K562 (cell line): ENCODE results near the gene SYNPO2.

ENCODE experiments used
- E2F3 ChIP-seq: fragments of 250-450 bp; sonication (Bioruptor Pico); IDR thresholded peaks from 2 replicates; pipeline ENCODE4 v1.4.0; 2020; ENCODE audit warnings: mild to moderate bottlenecking
- IRF9 ChIP-seq: fragments of 450-650 bp; IDR thresholded peaks from 2 replicates; pipeline ENCODE4 v1.6.1; 2016; ENCODE audit warnings: missing biosample characterization, missing genetic modification characterization
- POLR2A ChIP-seq: fragments of 450-650 bp; conservative IDR thresholded peaks from 2 replicates; pipeline ENCODE4 v1.6.1; 2016
- POLR2AphosphoS2 ChIP-seq: IDR thresholded peaks from 2 replicates; pipeline ENCODE4 v1.6.1; 2012; ENCODE audit warnings: low read length, improper control_type of control experiment
- POLR2AphosphoS5 ChIP-seq: IDR thresholded peaks from 2 replicates; pipeline ENCODE4 v1.6.1; 2011; ENCODE audit warnings: mild to moderate bottlenecking, low read depth, low read length, moderate library complexity; ENCODE audit not compliant: control insufficient read depth, insufficient read depth
- PTTG1 ChIP-seq: fragments of 450-650 bp; IDR thresholded peaks from 2 replicates; pipeline ENCODE4 v1.6.1; 2016; ENCODE audit warnings: low read depth, mild to moderate bottlenecking, missing genetic modification characterization, missing compliant biosample characterization
- RCOR1 ChIP-seq, 2 experiments: IDR thresholded peaks; 2 replicates each; pipeline ENCODE4 v1.6.1; 2012; ENCODE audit warnings: low read depth in 2 of 2, low read length in 2 of 2, borderline replicate concordance in 1 of 2, improper control_type of control experiment in 1 of 2
- REST ChIP-seq, 2 experiments: fragments of 450-650 bp; formaldehyde crosslinking in 1 of 2; IDR thresholded peaks; 2 replicates each; pipeline versions ENCODE4 v1.4.0 to v1.6.1; 2014 to 2020; ENCODE audit warnings: mild to moderate bottlenecking in 2 of 2, borderline replicate concordance in 1 of 2, low read depth in 1 of 2
- SAFB2 ChIP-seq: fragments of 200-400 bp; formaldehyde crosslinking; IDR thresholded peaks from 2 replicates; pipeline ENCODE4 v1.6.1; 2018; ENCODE audit warnings: borderline replicate concordance, low read length, low read depth, moderate library complexity; ENCODE audit not compliant: severe bottlenecking
- ZNF41 ChIP-seq: fragments of 250-450 bp; sonication (Bioruptor Pico); conservative IDR thresholded peaks from 2 replicates; pipeline ENCODE4 v1.4.0; 2020; ENCODE audit warnings: mild to moderate bottlenecking
- ZNF609 ChIP-seq: sonication (generic); formaldehyde crosslinking; IDR thresholded peaks from 2 replicates; pipeline ENCODE4 v1.8.1; 2023; ENCODE audit warnings: missing genetic modification reagents, mild to moderate bottlenecking, borderline replicate concordance

GRCh38 chr4:118967393-118967792 is 78.7 kb downstream of the SYNPO2 start:
- TF ChIP-seq POLR2A: no peak
- no peak for TF ChIP-seq REST (IDR thresholded peaks at IDR 0.05; ENCODE audit: borderline replicate concordance)
- TF ChIP-seq REST (CRISPR knock-in tag; IDR thresholded peaks at IDR 0.05; ENCODE audit: low read depth): no peak
- TF ChIP-seq IRF9 (tag): no peak
- no peak for TF ChIP-seq ZNF41
- no peak for TF ChIP-seq PTTG1 (tag)
- no peak for TF ChIP-seq ZNF609
- no peak for TF ChIP-seq POLR2AphosphoS2
- TF ChIP-seq RCOR1 (IDR thresholded peaks at IDR 0.05; ENCODE audit: borderline replicate concordance in 1 of 2, low read depth in 2 of 2, low read length in 2 of 2): no peak
- TF ChIP-seq POLR2AphosphoS5: no peak
- TF ChIP-seq SAFB2: no peak
- no peak for TF ChIP-seq E2F3
